Liver (tissue), 9 donors: Measurements from ENCODE around the gene SLC6A16. TPM values are rescaled to one million over a fixed set of nuclear protein-coding genes. Genes with fewer than 3 reads are reported as not detected.

ENCODE experiments used
- DNase-seq: peaks from one replicate; pipeline ENCODE4 v3.0.0-alpha.2; 2017; ENCODE audit warnings: low spot score
- H3K27ac ChIP-seq, 2 donors: one replicate each; pipeline ENCODE4 v1.7.0; 2013; ENCODE audit warnings: inconsistent platforms in 2 of 2, low read length in 2 of 2, control low read depth in 1 of 2, low read depth in 1 of 2, mild to moderate bottlenecking in 1 of 2
- H3K27me3 ChIP-seq, 4 donors: one replicate each; pipeline versions ENCODE4 v1.6.1 to v1.7.0; 2013; ENCODE audit warnings: low read length in 3 of 4, inconsistent platforms in 1 of 4, mild to moderate bottlenecking in 1 of 4, moderate library complexity in 1 of 4; ENCODE audit not compliant: control insufficient read depth in 4 of 4, insufficient read depth in 4 of 4
- H3K36me3 ChIP-seq, 4 donors: one replicate each; pipeline versions ENCODE4 v1.6.1 to v1.7.0; 2013; ENCODE audit warnings: low read length in 3 of 4, mild to moderate bottlenecking in 3 of 4, low read depth in 1 of 4, moderate library complexity in 1 of 4; ENCODE audit not compliant: control insufficient read depth in 4 of 4, insufficient read depth in 3 of 4
- H3K4me1 ChIP-seq, 4 donors: one replicate each; pipeline versions ENCODE4 v1.6.1 to v1.7.0; 2013; ENCODE audit warnings: low read length in 3 of 4, mild to moderate bottlenecking in 3 of 4, moderate library complexity in 1 of 4; ENCODE audit not compliant: control insufficient read depth in 4 of 4, insufficient read depth in 4 of 4
- H3K4me3 ChIP-seq, 3 donors: one replicate each; pipeline versions ENCODE4 v1.6.1 to v1.7.0; 2013; ENCODE audit warnings: low read length in 3 of 3, control low read depth in 1 of 3, low read depth in 1 of 3, mild to moderate bottlenecking in 1 of 3
- H3K9ac ChIP-seq, 2 donors: one replicate each; pipeline ENCODE4 v1.7.0; 2013; ENCODE audit warnings: low read length in 2 of 2, mild to moderate bottlenecking in 2 of 2, moderate library complexity in 2 of 2, control low read depth in 1 of 2, low read depth in 1 of 2
- H3K9me3 ChIP-seq, 4 donors: one replicate each; pipeline versions ENCODE4 v1.6.1 to v1.7.0; 2013; ENCODE audit warnings: low read length in 3 of 4; ENCODE audit not compliant: control insufficient read depth in 4 of 4
- EGR1 ChIP-seq, 2 donors: IDR thresholded peaks; 2 replicates each; pipeline ENCODE4 v1.6.1; 2016 to 2018; ENCODE audit warnings: antibody characterized with exemption in 2 of 2, low read depth in 2 of 2
- FOXA1 ChIP-seq: IDR thresholded peaks from 2 replicates; pipeline ENCODE4 v1.6.1; 2016; ENCODE audit warnings: antibody characterized with exemption
- FOXA2 ChIP-seq: IDR thresholded peaks from 2 replicates; pipeline ENCODE4 v1.6.1; 2016; ENCODE audit warnings: antibody characterized with exemption
- HNF4A ChIP-seq, 2 donors: conservative IDR thresholded peaks; 2 replicates each; pipeline ENCODE4 v1.6.1; 2016; ENCODE audit warnings: antibody characterized with exemption in 2 of 2, mild to moderate bottlenecking in 2 of 2
- MAX ChIP-seq: IDR thresholded peaks from 2 replicates; pipeline ENCODE4 v1.6.1; 2016; ENCODE audit warnings: antibody characterized with exemption
- REST ChIP-seq: IDR thresholded peaks from 2 replicates; pipeline ENCODE4 v1.6.1; 2016; ENCODE audit warnings: antibody characterized with exemption, mild to moderate bottlenecking
- RXRA ChIP-seq, 2 donors: IDR thresholded peaks; 2 replicates each; pipeline ENCODE4 v1.6.1; 2017 to 2018; ENCODE audit warnings: antibody characterized with exemption in 2 of 2, mild to moderate bottlenecking in 1 of 2
- TAF1 ChIP-seq: conservative IDR thresholded peaks from 2 replicates; pipeline ENCODE4 v1.6.1; 2016; ENCODE audit warnings: antibody characterized with exemption, mild to moderate bottlenecking
- YY1 ChIP-seq: IDR thresholded peaks from 2 replicates; pipeline ENCODE4 v1.6.1; 2016; ENCODE audit warnings: antibody characterized with exemption, mild to moderate bottlenecking
- ZBTB33 ChIP-seq: IDR thresholded peaks from 2 replicates; pipeline ENCODE4 v1.6.1; 2016; ENCODE audit warnings: antibody characterized with exemption
- WGBS: extraction: QIAGEN DNeasy Blood & Tissue Kit; methylation state at CpG from one replicate; pipeline ENCODE4 v1.1.7; 2013; 5-methylcytosine and 5-hydroxymethylcytosine counted together
- polyA plus RNA-seq, 2 donors: library from polyadenylated mRNA; stranded (reverse) in 1 of 2; unstranded in 1 of 2; fragments of 200-250 nt in 1 of 2; fragments of >200 nt in 1 of 2; fragmentation: Nextera tagmentation in 1 of 2; extraction: Ambion mirVana in 1 of 2; gene quantifications; one replicate each; pipeline versions ENCODE4 v1.2.1 to v1.2.3, GENCODE V29; 2013 to 2015
- total RNA-seq, 2 donors: library from RNA; depleted of rRNA; stranded (reverse); fragments of >200 nt; gene quantifications; one replicate each; pipeline ENCODE4 v1.2.3, GENCODE V29; 2014
- TF ChIP-seq, protein P1 (sequence below): IDR thresholded peaks from 2 replicates; pipeline ENCODE4 v1.6.1; 2016; ENCODE audit warnings: antibody characterized with exemption
- TF ChIP-seq, protein P2 (sequence below): fragments of 150-350 bp; IDR thresholded peaks from 2 replicates; pipeline ENCODE4 v1.5.1; 2017; ENCODE audit warnings: improper control_type of control experiment, low read depth, low read length; ENCODE audit not compliant: missing input control
- donor health status: healthy.
- donor health status: healthy.
- donor health status: healthy.
- donor health status: healthy.
- donor health status: healthy.

Gene SLC6A16
- total and polyA plus RNA-seq, 4 donors: 0.19 to 2.7 (median 1.5) TPM

- no peak for DNase-seq
- H3K27me3 ChIP-seq: no peaks in the 10 kb centered on the region
- H3K9me3 ChIP-seq: no peaks in the 10 kb centered on the region
- H3K36me3 ChIP-seq: peaks cover 0 to 1% (median 0%) of the 10 kb centered on the region in 4 donors
- no peak overlapping the region for H3K9ac ChIP-seq
- H3K27ac ChIP-seq: no peak overlapping the region
- TF ChIP-seq REST: no peak
- TF ChIP-seq HNF4A (conservative IDR thresholded peaks at IDR 0.05): no peak
- TF ChIP-seq FOXA2: no peak
- TF ChIP-seq FOXA1: no peak
- TF ChIP-seq EGR1 (IDR thresholded peaks at IDR 0.05; ENCODE audit: low read depth in 2 of 2): no peak
- no peak for TF ChIP-seq ZBTB33
- TF ChIP-seq MAX: no peak
- TF ChIP-seq RXRA (IDR thresholded peaks at IDR 0.05): no peak
- 85% methylated on average over 17 of the region's 17 CpGs for WGBS
- H3K4me1 ChIP-seq: peaks cover 5 to 24% (median 9%) of the 10 kb centered on the region in 4 donors
- H3K4me3 ChIP-seq: no peak overlapping the region
These were observed 35.1 kb upstream of the SLC6A16 start for GRCh38 chr19:49359851-49360820.

DNA sequence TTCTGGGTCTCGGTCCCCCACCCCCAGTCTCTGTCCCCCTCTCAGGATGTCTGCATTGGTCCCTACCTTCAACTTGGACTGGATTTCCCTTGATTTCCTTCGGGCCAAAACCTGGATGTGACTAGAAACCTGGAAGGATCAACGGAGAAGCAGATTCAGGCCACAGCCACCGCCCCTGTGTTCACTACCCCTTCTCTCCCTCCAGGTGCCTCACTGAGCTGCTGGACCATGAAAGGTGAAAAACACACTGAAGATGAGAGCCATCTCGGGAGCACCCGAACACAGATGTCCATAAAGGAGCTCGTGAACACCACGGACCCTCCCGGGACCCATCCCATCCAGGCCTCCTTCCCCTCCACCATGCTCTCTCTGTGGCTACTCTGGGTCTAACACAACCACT is 32.2 kb upstream of the SLC6A16 start:
- H3K4me3 ChIP-seq: no peak overlapping the region
- DNase-seq: no peak
- TF ChIP-seq, protein P1, sequence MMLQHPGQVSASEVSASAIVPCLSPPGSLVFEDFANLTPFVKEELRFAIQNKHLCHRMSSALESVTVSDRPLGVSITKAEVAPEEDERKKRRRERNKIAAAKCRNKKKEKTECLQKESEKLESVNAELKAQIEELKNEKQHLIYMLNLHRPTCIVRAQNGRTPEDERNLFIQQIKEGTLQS: no peak
- TF ChIP-seq, protein P2, sequence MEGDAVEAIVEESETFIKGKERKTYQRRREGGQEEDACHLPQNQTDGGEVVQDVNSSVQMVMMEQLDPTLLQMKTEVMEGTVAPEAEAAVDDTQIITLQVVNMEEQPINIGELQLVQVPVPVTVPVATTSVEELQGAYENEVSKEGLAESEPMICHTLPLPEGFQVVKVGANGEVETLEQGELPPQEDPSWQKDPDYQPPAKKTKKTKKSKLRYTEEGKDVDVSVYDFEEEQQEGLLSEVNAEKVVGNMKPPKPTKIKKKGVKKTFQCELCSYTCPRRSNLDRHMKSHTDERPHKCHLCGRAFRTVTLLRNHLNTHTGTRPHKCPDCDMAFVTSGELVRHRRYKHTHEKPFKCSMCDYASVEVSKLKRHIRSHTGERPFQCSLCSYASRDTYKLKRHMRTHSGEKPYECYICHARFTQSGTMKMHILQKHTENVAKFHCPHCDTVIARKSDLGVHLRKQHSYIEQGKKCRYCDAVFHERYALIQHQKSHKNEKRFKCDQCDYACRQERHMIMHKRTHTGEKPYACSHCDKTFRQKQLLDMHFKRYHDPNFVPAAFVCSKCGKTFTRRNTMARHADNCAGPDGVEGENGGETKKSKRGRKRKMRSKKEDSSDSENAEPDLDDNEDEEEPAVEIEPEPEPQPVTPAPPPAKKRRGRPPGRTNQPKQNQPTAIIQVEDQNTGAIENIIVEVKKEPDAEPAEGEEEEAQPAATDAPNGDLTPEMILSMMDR: no peak
- TF ChIP-seq TAF1 (no peak), YY1 (no peak), MAX (no peak), HNF4A (conservative IDR thresholded peaks at IDR 0.05) (no peak), FOXA1 (no peak)
- peaks cover 0 to 1% (median 0%) of the 10 kb centered on the region in 4 donors for H3K36me3 ChIP-seq
- no peak overlapping the region for H3K27ac ChIP-seq
- WGBS: 92% methylated on average over 9 of the region's 9 CpGs
- H3K9me3 ChIP-seq: no peaks in the 10 kb centered on the region
- H3K9ac ChIP-seq: no peak overlapping the region
- no peaks in the 10 kb centered on the region for H3K27me3 ChIP-seq
- H3K4me1 ChIP-seq: peaks cover 0 to 10% (median 0%) of the 10 kb centered on the region in 4 donors
